Ectodermal cell (in vitro differentiated cells): ENCODE measurements around the gene SH3YL1.

Experiments used
- H3K27ac ChIP-seq: 2 replicates; pipeline ENCODE4 v1.7.0; 2013; ENCODE audit warnings: mild to moderate bottlenecking, low read depth, low read length; ENCODE audit not compliant: insufficient read depth, poor library complexity, severe bottlenecking
- H3K27me3 ChIP-seq: 2 replicates; pipeline ENCODE4 v1.7.0; 2013; ENCODE audit warnings: mild to moderate bottlenecking, low read length; ENCODE audit not compliant: insufficient read depth, control insufficient read depth, poor library complexity, severe bottlenecking
- H3K36me3 ChIP-seq: one replicate; pipeline ENCODE4 v1.7.0; 2013; ENCODE audit warnings: low read length; ENCODE audit not compliant: control insufficient read depth, insufficient read depth
- H3K4me1 ChIP-seq: one replicate; pipeline ENCODE4 v1.7.0; 2013; ENCODE audit warnings: low read length; ENCODE audit not compliant: control insufficient read depth, insufficient read depth
- H3K4me3 ChIP-seq: 2 replicates; pipeline ENCODE4 v1.7.0; 2013; ENCODE audit warnings: low read depth, low read length, control low read depth; ENCODE audit not compliant: insufficient read depth
- H3K9me3 ChIP-seq: 2 replicates; pipeline ENCODE4 v1.7.0; 2013; ENCODE audit warnings: mild to moderate bottlenecking, low read length, moderate library complexity; ENCODE audit not compliant: control insufficient read depth
- WGBS, 2 experiments: methylation state at CpG; one replicate each; pipeline ENCODE4 v1.1.7; 2013; ENCODE audit warnings: missing lambda C conversion rate in 2 of 2; 5-methylcytosine and 5-hydroxymethylcytosine counted together

The SH3YL1 gene

DNA sequence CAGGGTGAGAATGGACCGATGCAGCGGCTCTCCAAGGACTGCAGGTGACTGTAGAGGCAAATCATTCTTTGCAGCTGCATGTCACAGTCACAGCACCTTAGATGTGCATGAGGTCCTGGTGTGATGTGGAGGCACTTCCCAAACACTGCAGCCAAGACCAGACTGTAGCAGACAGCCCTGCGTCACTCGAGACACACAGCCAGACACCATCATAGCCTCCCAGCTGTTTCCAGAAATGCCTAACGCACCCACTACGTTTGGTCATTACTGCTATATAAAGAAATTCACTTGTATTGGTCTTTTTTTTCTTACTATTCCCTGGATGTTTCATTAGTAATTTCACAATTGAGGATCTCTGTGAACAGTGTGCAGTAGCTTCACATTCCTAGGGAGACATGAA lies 60.9 kb downstream of the SH3YL1 start:
- 92 to 93% methylated on average over 6 of the region's 6 CpGs for WGBS, 2 experiments
- H3K27me3 ChIP-seq: no peaks in the 10 kb centered on the region
- no peaks in the 10 kb centered on the region for H3K4me1 ChIP-seq
- H3K36me3 ChIP-seq: no peaks in the 10 kb centered on the region
- H3K9me3 ChIP-seq: no peaks in the 10 kb centered on the region
- no peak overlapping the region for H3K27ac ChIP-seq
- no peak overlapping the region for H3K4me3 ChIP-seq

DNA sequence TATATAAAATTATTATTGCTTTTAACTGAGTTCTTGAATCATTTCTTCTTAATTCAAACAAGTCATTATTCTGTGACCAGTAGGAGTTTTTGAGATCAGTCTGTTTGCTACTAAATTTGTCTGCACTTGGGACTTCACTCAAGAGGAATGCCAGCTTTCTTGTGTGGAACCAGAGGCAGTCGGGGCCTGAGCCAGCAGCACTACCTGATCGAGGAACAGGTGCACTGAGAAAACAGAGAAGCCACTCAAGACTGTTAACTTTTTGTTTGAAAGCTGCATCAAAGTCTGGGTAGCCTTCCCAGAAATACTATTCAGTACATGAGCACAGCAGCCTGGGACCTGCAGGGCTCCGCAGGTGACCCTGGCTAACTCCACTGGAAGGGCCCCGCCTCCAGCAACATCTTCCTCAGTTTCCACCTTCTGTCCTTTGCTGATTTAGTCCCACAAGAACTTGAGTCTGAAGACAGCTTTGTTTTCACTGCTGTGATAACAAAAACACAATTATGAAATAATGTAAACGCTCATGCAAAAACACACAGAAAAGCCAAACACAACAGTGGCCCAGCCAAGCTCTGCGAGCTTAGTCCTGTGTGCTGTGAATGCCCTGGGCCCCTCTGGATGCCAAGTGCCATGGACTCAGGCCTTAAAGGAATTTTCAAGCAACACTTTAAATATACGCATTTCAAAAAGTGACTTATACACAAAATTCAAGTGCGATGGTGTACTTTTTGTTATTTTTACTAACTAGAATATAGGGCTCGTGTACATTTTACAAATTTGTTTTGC lies 62.0 kb downstream of the SH3YL1 start:
- no peak overlapping the region for H3K4me3 ChIP-seq
- no peaks in the 10 kb centered on the region for H3K9me3 ChIP-seq
- H3K27ac ChIP-seq: no peak overlapping the region
- no peaks in the 10 kb centered on the region for H3K27me3 ChIP-seq
- WGBS, 2 experiments: 95 to 97% methylated on average over 9 of the region's 9 CpGs
- no peaks in the 10 kb centered on the region for H3K4me1 ChIP-seq
- H3K36me3 ChIP-seq: no peaks in the 10 kb centered on the region

- 85 to 87% methylated on average over 22 of the region's 22 CpGs for WGBS, 2 experiments
- no peaks in the 10 kb centered on the region for H3K4me1 ChIP-seq
Observed at GRCh38 chr2:199041-199966, 64.5 kb downstream of the SH3YL1 start.

DNA sequence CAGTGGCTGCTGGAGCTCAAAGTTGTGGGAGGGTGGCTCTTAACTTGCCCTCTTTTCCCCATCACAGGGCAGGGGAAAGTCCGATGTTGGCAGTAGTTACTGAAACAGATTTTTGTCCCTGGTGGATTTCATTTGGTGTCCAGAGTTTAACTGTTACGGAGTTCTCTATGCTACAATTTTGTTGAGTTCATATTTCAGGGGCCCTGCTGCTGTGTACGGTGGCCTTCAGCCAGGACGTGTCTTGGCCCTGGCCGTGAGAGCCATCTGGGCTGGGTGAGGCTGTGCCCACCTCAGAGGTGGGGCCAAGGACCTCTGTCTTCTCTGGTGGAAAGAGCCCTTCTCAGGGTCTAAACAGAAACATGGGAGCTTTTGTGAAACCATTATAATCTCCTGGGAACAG lies 67.4 kb downstream of the SH3YL1 start:
- Histone ChIP-seq H3K27me3 (no peaks in the 10 kb centered on the region), H3K27ac (no peak overlapping the region), H3K36me3 (no peaks in the 10 kb centered on the region), H3K4me1 (no peaks in the 10 kb centered on the region), H3K9me3 (no peaks in the 10 kb centered on the region), H3K4me3 (no peak overlapping the region)
- 93 to 95% methylated on average over 5 of the region's 5 CpGs for WGBS, 2 experiments

More at GRCh38 chr2:199041-199966, 64.5 kb downstream of the SH3YL1 start:
- Histone ChIP-seq H3K27me3 (no peaks in the 10 kb centered on the region), H3K9me3 (no peaks in the 10 kb centered on the region), H3K4me3 (no peak overlapping the region), H3K36me3 (no peaks in the 10 kb centered on the region), H3K27ac (no peak overlapping the region)

DNA sequence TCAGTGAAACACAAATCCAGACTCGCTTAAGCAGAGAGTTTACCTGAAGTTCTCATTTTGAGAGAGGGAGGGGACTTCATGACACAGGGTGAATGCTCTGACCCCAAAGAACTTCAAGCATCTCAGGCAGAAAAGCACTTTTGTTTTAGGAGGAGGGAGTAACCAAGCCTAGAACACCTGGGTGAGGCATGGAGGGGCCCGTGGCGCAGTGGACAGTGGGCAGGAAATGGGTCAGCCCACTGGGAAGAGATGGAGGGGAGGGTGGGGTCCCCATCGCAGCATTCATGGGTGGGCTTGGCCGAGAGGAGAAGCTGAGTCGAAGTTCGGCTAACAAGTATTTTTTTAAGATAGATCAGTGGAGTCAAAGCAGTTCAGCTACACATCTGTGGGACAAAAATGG lies 67.9 kb downstream of the SH3YL1 start:
- Histone ChIP-seq H3K27ac (no peak overlapping the region), H3K27me3 (no peaks in the 10 kb centered on the region), H3K4me1 (no peaks in the 10 kb centered on the region), H3K36me3 (no peaks in the 10 kb centered on the region), H3K4me3 (no peak overlapping the region), H3K9me3 (no peaks in the 10 kb centered on the region)
- 94 to 96% methylated on average over 7 of the region's 7 CpGs for WGBS, 2 experiments

GRCh38 chr2:193141-193671 lies 70.6 kb downstream of the SH3YL1 start:
- H3K27ac ChIP-seq: no peak overlapping the region
- no peaks in the 10 kb centered on the region for H3K27me3 ChIP-seq
- WGBS, 2 experiments: 90 to 91% methylated on average over 17 of the region's 17 CpGs
- H3K9me3 ChIP-seq: no peaks in the 10 kb centered on the region
- H3K4me1 ChIP-seq: no peaks in the 10 kb centered on the region
- H3K4me3 ChIP-seq: no peak overlapping the region
- no peaks in the 10 kb centered on the region for H3K36me3 ChIP-seq

DNA sequence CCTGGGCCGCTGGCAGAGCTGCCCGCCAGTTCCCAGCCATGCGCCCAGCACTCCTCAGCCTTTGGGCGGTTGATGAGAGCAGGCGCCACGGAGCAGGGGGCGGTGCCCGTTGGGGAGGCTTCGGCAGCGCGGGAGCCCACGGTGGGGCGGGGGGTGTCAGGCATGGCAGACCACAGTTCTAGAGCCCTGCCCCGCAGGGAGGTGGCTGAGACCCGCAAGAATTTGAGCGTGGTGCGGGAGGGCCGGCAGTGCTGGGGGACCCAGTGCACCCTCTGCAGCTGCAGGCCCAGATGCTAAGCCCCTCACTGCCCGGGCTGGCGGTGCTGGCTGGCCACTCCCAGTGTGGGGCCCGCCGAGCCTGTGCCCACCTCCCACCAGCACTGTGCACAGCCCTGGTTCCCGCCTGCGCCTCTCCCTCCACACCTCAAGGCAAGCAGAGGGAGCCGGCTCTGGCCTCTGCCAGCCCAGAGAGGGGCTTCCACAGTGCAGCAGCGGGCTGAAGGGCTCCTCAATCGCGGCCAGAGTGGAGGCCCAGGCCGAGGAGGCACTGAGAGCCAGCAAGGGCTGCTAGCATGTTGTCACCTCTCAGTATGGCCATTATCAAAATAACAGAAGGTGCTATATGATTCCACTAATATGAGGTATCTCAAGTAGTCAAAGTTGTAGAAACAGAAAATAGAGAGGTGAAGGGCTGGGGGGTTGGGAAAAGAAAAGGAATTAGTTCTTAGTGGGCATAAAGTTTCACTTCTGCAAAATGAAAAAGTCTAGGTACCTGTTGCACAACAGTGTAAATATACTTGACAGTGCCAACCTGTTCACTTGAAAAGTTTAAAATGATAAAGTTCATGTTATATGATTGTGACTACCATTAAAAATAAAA lies 72.3 kb downstream of the SH3YL1 start:
- WGBS, 2 experiments: 89 to 90% methylated on average over 29 of the region's 29 CpGs
- Histone ChIP-seq H3K9me3 (no peaks in the 10 kb centered on the region), H3K36me3 (no peaks in the 10 kb centered on the region)

DNA sequence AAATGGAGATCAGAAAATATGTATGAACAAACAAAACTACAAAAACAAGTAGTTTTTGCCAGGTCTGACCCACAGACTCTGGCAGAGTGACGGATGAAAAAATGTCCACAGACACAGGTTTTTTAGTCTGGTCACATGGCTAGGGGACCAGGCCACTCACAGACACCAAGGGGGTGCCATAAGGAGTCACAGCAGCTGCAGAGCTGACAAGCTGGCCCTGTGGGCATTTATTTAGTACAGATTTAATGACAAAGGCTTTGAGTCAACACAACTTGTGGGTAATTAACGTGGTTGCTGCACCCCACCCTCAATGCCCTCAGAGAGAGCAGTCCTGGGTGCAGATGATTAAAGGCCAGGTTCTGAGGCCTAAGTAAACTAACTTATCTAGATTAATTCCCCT lies 76.0 kb downstream of the SH3YL1 start:
- Histone ChIP-seq H3K9me3 (no peaks in the 10 kb centered on the region), H3K4me3 (no peak overlapping the region), H3K27me3 (no peaks in the 10 kb centered on the region), H3K36me3 (no peaks in the 10 kb centered on the region), H3K27ac (no peak overlapping the region), H3K4me1 (no peaks in the 10 kb centered on the region)
- 82 to 91% methylated on average over 2 of the region's 2 CpGs for WGBS, 2 experiments

More for the DNA sequence above, 72.3 kb downstream of the SH3YL1 start:
- H3K27ac ChIP-seq: no peak overlapping the region
- no peaks in the 10 kb centered on the region for H3K4me1 ChIP-seq
- H3K4me3 ChIP-seq: no peak overlapping the region
- no peaks in the 10 kb centered on the region for H3K27me3 ChIP-seq

- Histone ChIP-seq H3K4me1 (no peaks in the 10 kb centered on the region), H3K36me3 (no peaks in the 10 kb centered on the region), H3K4me3 (no peak overlapping the region), H3K27ac (no peak overlapping the region), H3K27me3 (no peaks in the 10 kb centered on the region), H3K9me3 (no peaks in the 10 kb centered on the region)
- 88 to 93% methylated on average over 1 of the region's 1 CpG for WGBS, 2 experiments
Observed at GRCh38 chr2:185221-185620, 78.6 kb downstream of the SH3YL1 start.
